Breast epithelium (tissue), 4 donors: ENCODE data around the gene RPN1. TPM values are rescaled to one million over a fixed set of nuclear protein-coding genes. Genes with fewer than 3 reads are reported as not detected.

Source experiments
- DNase-seq, 2 donors: peaks; one replicate each; pipeline ENCODE4 v3.0.0-alpha.2; 2019; ENCODE audit warnings: low spot score in 2 of 2
- H3K27ac ChIP-seq, 2 donors: fragments of 200-600 bp; sonication (generic) in 1 of 2; one replicate each; pipeline ENCODE4 v1.5.1; 2016 to 2019; ENCODE audit warnings: mild to moderate bottlenecking in 1 of 2
- H3K27me3 ChIP-seq, 2 donors: fragments of 200-600 bp; sonication (generic) in 1 of 2; one replicate each; pipeline versions ENCODE4 v1.5.1 to v1.6.0; 2017 to 2019; ENCODE audit warnings: control low read depth in 1 of 2, mild to moderate bottlenecking in 1 of 2
- H3K36me3 ChIP-seq: fragments of 200-600 bp; one replicate; pipeline ENCODE4 v1.5.1; 2019
- H3K4me1 ChIP-seq, 2 donors: fragments of 200-600 bp; sonication (generic); one replicate each; pipeline ENCODE4 v1.5.1; 2016 to 2019; ENCODE audit warnings: control low read depth in 1 of 2
- H3K4me3 ChIP-seq, 3 donors: fragments of 200-600 bp; sonication (generic); 1 replicate in 2 of 3; 2 replicates in 1 of 3; pipeline ENCODE4 v1.5.1; 2016 to 2019; ENCODE audit warnings: mild to moderate bottlenecking in 3 of 3, moderate library complexity in 2 of 3
- H3K9me3 ChIP-seq, 2 donors: fragments of 200-600 bp; sonication (generic) in 1 of 2; one replicate each; pipeline ENCODE4 v1.5.1; 2016 to 2019; ENCODE audit warnings: control low read depth in 1 of 2
- CTCF ChIP-seq, 3 donors: fragments of 450-650 bp; IDR thresholded peaks; one replicate each; pipeline ENCODE4 v1.5.1; 2016 to 2017; ENCODE audit warnings: antibody characterized with exemption in 3 of 3, mild to moderate bottlenecking in 3 of 3, moderate library complexity in 3 of 3
- POLR2A ChIP-seq: fragments of 450-650 bp; IDR thresholded peaks from one replicate; pipeline ENCODE4 v1.6.1; 2016; ENCODE audit warnings: antibody characterized with exemption, mild to moderate bottlenecking, moderate library complexity
- POLR2AphosphoS5 ChIP-seq, 3 donors: sonication (generic); formaldehyde crosslinking; IDR thresholded peaks; one replicate each; pipeline ENCODE4 v1.6.1; 2017; ENCODE audit warnings: antibody characterized with exemption in 3 of 3
- intact Hi-C: fragments of 100-400 bp; cut with DNase I; formaldehyde crosslinking; loops from one replicate; pipeline ENCODE4 v1.15.1; 2023; ENCODE audit warnings: low total_unique reads
- total RNA-seq, 3 donors: library from RNA; depleted of rRNA; stranded (reverse); fragments of >200 nt; gene quantifications; one replicate each; pipeline ENCODE4 v1.1.0, GENCODE V29; 2016

RPN1 gene
- total RNA-seq, result 100 to 1,000 TPM; 237 to 285 (median 240) TPM

GRCh38 chr3:128650096-128651050 is at the start of gene RPN1:
TSS of gene RPN1 (minus strand) at chr3:128650818. CDS start at chr3:128650800, 18 bp downstream.
- Histone ChIP-seq H3K9me3 (no peaks in the 10 kb centered on the region), H3K27ac (peak within 1 kb of the TSS; percentile 98 to 99), H3K27me3 (no peaks in the 10 kb centered on the region), H3K4me3 (peak within 1 kb of the TSS; percentile 74 to 100 (median 100)), H3K4me1 (peaks cover 0 to 12% of the 10 kb centered on the region in 2 donors), H3K36me3 (no peaks in the 10 kb centered on the region)
- DNase-seq, result peak; percentile 96 to 97
- intact Hi-C loops, result no loop called here
- TF ChIP-seq POLR2A (peak; percentile 66), POLR2AphosphoS5 (IDR thresholded peaks at IDR 0.05) (peak; percentile 86 to 93 (median 91)), CTCF (IDR thresholded peaks at IDR 0.05) (no peak)

GRCh38 chr3:128698211-128699047 is 47.8 kb upstream of the RPN1 start:
- Histone ChIP-seq H3K9me3 (no peaks in the 10 kb centered on the region), H3K27me3 (no peaks in the 10 kb centered on the region), H3K4me1 (no peaks in the 10 kb centered on the region), H3K27ac (peak overlapping the region; percentile 87 to 95), H3K36me3 (no peaks in the 10 kb centered on the region), H3K4me3 (peak overlapping the region; percentile 51 to 83 (median 75))
- intact Hi-C loops, result no loop called here
- DNase-seq, result peak in 1 of 2 donors; percentile 61
- TF ChIP-seq POLR2AphosphoS5 (IDR thresholded peaks at IDR 0.05) (peak in 1 of 3 donors; percentile 34), CTCF (IDR thresholded peaks at IDR 0.05) (no peak), POLR2A (peak; percentile 20)

- Histone ChIP-seq H3K27ac (no peak overlapping the region), H3K27me3 (no peaks in the 10 kb centered on the region), H3K4me3 (no peak overlapping the region), H3K9me3 (no peaks in the 10 kb centered on the region), H3K36me3 (no peaks in the 10 kb centered on the region), H3K4me1 (no peaks in the 10 kb centered on the region)
- intact Hi-C loops, result no loop called here
- no peak for DNase-seq
- TF ChIP-seq POLR2AphosphoS5 (IDR thresholded peaks at IDR 0.05) (no peak), POLR2A (no peak), CTCF (IDR thresholded peaks at IDR 0.05) (no peak)
These were observed 46.7 kb upstream of the RPN1 start for GRCh38 chr3:128697341-128697740.

- TF ChIP-seq POLR2AphosphoS5 (IDR thresholded peaks at IDR 0.05) (no peak), CTCF (IDR thresholded peaks at IDR 0.05) (no peak), POLR2A (no peak)
- H3K27me3 ChIP-seq, result no peaks in the 10 kb centered on the region
- no peak overlapping the region for H3K4me3 ChIP-seq
- intact Hi-C loops, result no loop called here
- H3K4me1 ChIP-seq, result no peaks in the 10 kb centered on the region
- no peaks in the 10 kb centered on the region for H3K9me3 ChIP-seq
- H3K27ac ChIP-seq, result no peak overlapping the region
- H3K36me3 ChIP-seq, result no peaks in the 10 kb centered on the region
- DNase-seq, result no peak
These were observed 43.1 kb upstream of the RPN1 start for GRCh38 chr3:128693696-128694095.
